SH-SY5Y (cell line): ENCODE data around the gene PRDM16.

ENCODE experiments used
- GATA2 ChIP-seq: IDR thresholded peaks from 2 replicates; pipeline ENCODE4 v1.6.1; 2011; ENCODE audit warnings: mild to moderate bottlenecking, low read depth, low read length
- GATA3 ChIP-seq: IDR thresholded peaks from 2 replicates; pipeline ENCODE4 v1.6.1; 2011; ENCODE audit warnings: low read depth, mild to moderate bottlenecking, low read length, moderate library complexity

The PRDM16 gene

DNA sequence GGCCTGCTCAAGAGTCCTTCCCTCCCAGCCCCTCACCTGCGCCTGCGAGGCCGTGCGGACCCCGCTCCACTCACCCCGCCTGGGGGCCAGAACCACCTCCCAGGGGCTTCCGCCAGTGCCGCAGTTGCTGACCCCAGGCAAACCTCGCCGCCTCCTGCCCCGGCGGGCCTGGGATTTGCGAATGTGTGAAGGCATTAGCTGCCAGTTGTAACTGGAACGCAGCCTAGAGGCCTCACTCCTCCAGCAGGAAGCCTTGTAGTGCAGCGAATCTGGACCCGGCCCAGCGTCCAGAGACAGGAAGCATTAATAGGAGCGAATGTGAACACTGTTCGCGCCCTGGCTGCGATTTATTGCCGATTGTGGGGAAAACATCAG is 244.6 kb downstream of the PRDM16 start:
- TF ChIP-seq GATA2 (no peak), GATA3 (no peak)

- TF ChIP-seq GATA2 (no peak), GATA3 (no peak)
Observed at GRCh38 chr1:3314491-3315381, 245.7 kb downstream of the PRDM16 start.

DNA sequence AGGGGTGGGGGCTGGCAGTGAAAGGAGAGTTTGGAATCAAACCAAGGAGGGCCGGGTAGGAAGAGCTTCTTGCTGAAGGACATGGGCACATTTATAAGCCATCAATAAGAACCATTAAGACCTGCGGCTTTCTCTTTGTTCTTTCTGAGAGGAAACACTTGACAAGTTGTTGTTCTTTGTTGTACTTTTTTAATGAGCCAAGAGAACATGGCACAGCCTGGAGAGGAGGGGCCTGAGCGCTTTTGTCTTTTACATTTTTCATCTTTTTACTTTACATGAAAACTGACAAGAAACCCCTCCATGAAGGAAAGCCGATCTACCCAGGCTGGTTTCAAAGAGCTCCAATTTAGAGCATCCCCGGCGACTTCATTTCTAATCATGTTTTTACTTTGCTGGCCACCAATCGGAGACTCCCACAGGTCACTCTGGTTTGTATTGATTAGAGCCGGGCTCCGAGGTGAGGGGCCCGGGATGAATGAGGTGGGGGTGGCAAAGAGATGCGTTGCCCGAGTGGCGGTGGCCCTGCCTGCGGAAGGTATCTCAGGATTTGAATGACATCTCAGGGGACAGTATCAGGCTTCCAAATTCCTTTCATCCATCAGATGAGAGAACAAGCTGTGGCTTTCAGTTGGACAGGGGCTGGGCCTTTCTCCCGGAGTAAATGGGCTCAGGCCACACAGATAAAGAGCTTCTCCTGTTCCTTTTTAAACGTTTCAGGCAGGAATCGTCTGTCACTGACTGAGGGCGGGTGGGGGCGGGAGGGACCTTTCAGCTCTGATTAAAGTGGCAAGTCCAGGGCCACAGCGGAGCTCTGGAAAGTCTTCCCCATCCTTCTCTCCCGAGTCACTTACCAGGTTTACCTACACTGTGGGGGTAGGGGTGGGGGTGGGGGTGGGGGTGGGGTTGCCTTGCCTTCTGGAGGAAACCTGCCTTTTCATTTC is 246.7 kb downstream of the PRDM16 start:
- TF ChIP-seq GATA3 (no peak), GATA2 (no peak)

DNA sequence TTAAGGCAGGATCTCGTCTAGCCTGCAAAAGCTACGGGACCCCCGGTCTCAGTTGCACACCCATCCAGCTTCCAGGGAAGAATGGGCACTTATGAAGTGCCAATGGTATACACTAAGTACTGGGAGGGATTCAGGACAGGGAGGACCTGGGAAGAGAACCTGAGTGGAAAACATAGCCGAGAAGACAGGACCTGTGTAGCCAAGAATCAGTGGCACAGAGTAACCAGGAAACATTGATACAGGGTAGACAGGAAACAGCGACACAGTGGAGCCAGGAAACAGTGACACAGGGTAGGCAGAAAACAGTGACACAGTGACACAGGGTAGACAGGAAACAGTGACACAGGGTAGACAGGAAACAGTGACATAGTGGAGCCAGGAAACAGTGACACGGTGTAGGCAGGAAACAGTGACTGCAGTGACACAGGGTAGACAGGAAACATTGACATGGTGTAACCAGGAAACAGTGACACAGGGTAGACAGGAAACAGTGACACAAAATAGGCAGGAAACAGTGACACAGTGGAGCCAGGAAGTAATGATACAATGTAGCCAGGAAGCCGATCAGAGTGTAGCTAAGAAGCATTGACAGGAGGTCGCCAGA is 247.4 kb downstream of the PRDM16 start:
- TF ChIP-seq GATA3 (no peak), GATA2 (no peak)

GRCh38 chr1:3317456-3317855 is 248.5 kb downstream of the PRDM16 start:
- TF ChIP-seq GATA2 (no peak), GATA3 (no peak)

- no peak for TF ChIP-seq GATA3
- no peak for TF ChIP-seq GATA2
Observed at GRCh38 chr1:3318329-3318728, 249.3 kb downstream of the PRDM16 start.

DNA sequence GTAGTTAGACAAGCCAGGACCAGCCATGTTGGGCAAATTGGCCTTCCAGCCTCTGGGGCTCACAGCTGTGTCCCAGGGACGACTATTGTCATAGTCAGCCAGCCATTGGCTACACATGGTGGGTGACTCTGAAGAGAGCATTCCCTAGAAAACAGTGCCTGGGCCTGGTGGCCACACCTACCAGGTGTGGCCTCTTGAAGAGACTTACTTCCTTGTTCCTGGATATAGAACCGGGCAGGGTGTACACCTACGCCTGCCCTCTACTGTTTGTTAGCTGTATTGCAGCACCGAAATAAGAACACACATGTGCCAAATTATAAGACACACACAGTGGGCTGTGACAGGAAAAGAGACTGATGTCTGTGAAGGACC is 250.9 kb downstream of the PRDM16 start:
- TF ChIP-seq GATA3: no peak
- no peak for TF ChIP-seq GATA2

DNA sequence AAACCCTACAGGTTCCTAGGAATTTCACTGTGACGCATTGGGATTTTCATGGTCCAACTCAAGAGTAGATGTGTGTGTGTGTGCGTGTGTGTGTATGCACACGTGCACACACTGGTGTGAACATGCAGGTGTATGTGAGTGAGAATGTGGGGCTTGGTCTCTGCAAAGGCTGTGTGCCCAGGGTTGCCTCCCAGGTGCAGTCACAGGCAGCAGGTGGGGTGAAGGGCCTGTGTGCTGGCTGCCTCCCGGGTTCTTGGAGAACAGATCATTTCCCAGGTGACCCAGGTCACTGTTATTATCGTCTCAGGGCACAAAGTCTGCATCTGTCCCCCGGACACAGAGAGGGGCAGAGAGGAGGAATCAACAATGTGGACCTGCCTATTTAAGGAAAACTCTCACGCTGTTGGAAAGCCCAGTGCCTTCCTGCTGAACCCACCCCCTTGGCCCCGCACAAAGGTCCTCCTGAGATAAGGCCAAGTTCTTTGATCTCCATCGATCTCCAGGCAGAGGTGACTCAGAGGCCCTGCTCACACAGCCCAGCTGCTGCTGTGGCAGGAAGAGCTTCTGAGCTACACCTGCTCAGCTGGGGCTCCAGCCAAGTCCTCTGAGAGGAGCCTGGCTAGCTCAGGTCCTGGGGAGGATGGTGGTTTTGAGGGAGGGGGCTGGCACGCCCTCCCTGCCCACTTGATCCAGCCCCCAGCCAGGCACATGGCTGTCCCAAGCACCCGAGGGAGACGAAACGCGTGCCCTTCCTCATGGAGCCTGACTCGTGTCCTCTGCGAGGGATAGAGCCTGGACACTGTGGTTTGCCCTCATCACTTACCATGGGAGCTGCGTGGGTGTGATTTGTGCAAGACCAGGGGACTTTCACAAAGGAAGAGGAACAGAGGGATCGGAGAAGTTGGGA is 251.5 kb downstream of the PRDM16 start:
- no peak for TF ChIP-seq GATA2
- TF ChIP-seq GATA3: no peak

DNA sequence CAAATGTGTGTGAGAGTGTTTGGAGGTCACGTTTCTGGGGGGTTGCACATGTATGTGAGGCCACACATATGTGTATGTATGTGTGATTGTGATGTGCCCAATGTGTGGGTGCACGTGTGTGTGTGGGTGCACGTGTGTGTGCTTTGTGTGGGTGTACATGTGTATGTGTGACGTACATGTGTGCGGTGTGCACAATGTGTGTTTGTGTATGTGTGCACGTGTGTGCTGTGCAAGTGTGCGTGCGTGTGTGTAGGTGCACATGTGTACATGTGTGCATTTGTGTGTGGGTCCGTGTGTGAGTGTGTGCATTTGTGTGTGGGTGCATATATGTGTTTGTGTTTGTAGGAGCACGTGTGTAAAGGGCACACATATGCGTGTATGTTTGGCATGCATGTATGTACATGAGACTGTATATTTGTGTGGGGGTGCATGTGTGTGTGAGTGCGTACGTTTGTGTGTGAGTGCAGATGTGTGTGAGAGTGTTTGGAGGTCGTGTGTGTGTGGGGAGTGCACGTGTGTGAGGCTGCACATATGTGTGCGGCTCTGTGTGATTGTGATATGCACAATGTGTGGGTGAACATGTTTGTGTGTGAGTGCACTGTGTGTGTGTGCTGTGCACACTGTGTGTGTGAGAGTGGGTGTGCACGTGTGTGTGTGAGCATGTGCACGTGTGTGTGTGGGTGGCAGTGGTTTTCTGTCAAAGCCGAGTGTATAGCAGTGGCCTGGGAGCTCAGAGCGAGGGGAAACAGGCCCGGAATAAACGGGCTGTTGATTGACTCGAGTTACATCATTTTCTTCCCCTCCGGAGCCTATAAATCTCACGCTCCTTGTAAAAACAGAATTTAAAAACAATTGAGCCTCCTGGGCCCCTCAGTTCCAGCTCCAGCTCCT is 252.8 kb downstream of the PRDM16 start:
- TF ChIP-seq GATA3: no peak
- no peak for TF ChIP-seq GATA2

GRCh38 chr1:3322450-3323020 is 253.5 kb downstream of the PRDM16 start:
- TF ChIP-seq GATA2: no peak
- TF ChIP-seq GATA3: no peak

DNA sequence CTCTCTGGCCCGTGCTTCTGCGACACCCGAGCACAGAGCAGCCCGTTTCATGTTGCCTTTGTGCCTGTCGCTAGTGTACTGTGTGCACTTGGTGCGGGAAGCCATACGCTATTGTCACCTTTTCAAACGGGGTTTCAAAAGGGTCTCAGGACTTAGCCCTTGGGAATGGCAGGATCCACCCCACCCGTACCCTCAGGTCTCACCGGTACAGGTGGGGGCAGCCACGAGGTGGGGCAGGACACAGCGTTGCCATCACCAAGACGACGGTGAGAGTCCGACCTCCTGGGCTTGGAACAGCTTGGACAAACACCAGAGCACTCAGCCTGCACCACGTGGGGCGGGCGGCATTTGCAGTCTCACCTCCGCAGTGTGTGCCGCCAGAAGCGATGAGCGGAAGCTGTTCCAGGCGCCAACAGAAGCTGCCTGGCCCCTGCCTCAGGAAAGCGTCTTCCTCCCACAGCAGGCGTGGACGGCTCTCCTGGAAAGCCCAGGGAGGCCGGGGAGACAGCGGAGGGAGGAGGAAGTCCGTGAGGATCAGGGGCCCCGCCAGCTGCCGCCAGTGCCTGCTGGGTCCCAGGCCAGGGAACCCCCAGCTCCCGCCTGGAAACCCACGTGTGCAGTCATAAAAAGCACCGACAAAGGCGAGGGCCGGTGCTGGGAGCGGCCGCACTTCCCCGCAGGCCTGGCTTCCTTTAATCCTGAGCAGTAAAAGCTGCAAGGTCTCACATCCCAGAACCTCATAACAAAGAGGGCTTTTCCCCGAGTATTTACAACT is 254.2 kb downstream of the PRDM16 start:
- no peak for TF ChIP-seq GATA2
- no peak for TF ChIP-seq GATA3
